Nephron (organoid): ENCODE data around the gene ATP6V0A1.

Experiments
- H3K27ac Mint-ChIP-seq, 3 experiments: 2 replicates each; pipeline ENCODE4 v1.8.0; 2020; ENCODE audit warnings: mixed read lengths in 3 of 3, mild to moderate bottlenecking in 2 of 3, moderate library complexity in 1 of 3
- H3K27me3 Mint-ChIP-seq: 2 replicates; pipeline ENCODE4 v1.8.0; 2021; ENCODE audit warnings: low read depth, mild to moderate bottlenecking, moderate library complexity, mixed read lengths
- H3K36me3 Mint-ChIP-seq: 2 replicates; pipeline ENCODE4 v1.8.0; 2020; ENCODE audit warnings: low read depth, mixed read lengths
- H3K4me1 Mint-ChIP-seq: 2 replicates; pipeline ENCODE4 v1.8.0; 2020; ENCODE audit warnings: mixed read lengths
- H3K4me3 Mint-ChIP-seq, 3 experiments: 2 replicates each; pipeline ENCODE4 v1.8.0; 2020; ENCODE audit warnings: mild to moderate bottlenecking in 3 of 3, mixed read lengths in 3 of 3, moderate library complexity in 2 of 3
- H3K9me3 Mint-ChIP-seq: 2 replicates; pipeline ENCODE4 v1.8.0; 2020; ENCODE audit warnings: mixed read lengths
- TF ChIP-seq, protein P1 (sequence below), 3 experiments: fragments of 200-600 bp; sonication (generic); IDR thresholded peaks; one replicate each; pipeline ENCODE4 v1.5.0; 2021; ENCODE audit warnings: antibody characterized with exemption in 3 of 3; ENCODE audit not compliant: unreplicated experiment in 3 of 3

Gene ATP6V0A1

DNA sequence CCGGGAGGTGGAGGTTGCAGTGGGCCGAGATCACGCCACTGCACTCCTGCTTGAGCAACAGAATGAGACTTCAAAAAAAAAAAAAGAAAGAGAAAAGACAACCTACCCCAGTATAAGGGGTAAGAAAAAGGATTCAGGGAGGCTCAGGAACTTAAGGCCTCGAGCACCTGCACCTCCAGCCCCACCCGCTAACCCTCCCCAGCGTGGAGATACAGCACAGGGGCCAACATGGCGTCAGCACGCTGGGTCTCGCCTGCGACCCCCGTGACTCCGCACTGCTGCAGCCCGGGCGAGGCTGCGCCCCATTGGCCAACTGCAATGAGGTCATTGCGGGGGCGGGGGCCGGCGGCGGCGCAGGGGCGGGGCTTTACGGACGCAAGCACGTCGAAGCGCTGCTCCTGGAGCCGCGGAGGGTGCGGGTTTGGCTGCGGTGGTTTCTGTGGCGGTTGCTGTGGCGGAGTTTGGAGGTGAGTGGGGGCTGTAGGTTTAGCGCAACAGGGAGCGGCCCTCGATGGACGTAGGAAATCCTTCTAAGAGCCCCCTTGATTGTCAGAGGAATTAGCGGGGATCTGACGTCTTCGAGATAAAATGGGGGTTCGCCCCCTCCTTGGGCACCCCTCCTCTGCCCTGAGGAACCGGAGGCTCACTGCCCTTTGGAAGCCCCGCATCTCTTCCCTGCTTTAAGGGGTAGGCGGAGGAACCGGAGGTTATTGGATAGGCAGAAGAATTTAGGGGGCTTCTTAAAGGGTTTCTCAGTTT, at the start of gene ATP6V0A1:
Gene ATP6V0A1 (plus strand): TSS at position 382 of the 759 bp plus-strand sequence. CDS start 2,017 bp downstream, outside the sequence.
- Mint-ChIP-seq H3K36me3 (peaks cover 13% of the 10 kb centered on the region), H3K4me3 (peak within 1 kb of the TSS; percentile 97 to 98 (median 98)), H3K9me3 (no peaks in the 10 kb centered on the region), H3K4me1 (peaks cover 38% of the 10 kb centered on the region), H3K27ac (peak within 1 kb of the TSS; percentile 73 to 90 (median 84)), H3K27me3 (no peaks in the 10 kb centered on the region)
- TF ChIP-seq, protein P1, sequence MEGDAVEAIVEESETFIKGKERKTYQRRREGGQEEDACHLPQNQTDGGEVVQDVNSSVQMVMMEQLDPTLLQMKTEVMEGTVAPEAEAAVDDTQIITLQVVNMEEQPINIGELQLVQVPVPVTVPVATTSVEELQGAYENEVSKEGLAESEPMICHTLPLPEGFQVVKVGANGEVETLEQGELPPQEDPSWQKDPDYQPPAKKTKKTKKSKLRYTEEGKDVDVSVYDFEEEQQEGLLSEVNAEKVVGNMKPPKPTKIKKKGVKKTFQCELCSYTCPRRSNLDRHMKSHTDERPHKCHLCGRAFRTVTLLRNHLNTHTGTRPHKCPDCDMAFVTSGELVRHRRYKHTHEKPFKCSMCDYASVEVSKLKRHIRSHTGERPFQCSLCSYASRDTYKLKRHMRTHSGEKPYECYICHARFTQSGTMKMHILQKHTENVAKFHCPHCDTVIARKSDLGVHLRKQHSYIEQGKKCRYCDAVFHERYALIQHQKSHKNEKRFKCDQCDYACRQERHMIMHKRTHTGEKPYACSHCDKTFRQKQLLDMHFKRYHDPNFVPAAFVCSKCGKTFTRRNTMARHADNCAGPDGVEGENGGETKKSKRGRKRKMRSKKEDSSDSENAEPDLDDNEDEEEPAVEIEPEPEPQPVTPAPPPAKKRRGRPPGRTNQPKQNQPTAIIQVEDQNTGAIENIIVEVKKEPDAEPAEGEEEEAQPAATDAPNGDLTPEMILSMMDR (IDR thresholded peaks at IDR 0.05; ENCODE audit: unreplicated experiment in 3 of 3): no peak

DNA sequence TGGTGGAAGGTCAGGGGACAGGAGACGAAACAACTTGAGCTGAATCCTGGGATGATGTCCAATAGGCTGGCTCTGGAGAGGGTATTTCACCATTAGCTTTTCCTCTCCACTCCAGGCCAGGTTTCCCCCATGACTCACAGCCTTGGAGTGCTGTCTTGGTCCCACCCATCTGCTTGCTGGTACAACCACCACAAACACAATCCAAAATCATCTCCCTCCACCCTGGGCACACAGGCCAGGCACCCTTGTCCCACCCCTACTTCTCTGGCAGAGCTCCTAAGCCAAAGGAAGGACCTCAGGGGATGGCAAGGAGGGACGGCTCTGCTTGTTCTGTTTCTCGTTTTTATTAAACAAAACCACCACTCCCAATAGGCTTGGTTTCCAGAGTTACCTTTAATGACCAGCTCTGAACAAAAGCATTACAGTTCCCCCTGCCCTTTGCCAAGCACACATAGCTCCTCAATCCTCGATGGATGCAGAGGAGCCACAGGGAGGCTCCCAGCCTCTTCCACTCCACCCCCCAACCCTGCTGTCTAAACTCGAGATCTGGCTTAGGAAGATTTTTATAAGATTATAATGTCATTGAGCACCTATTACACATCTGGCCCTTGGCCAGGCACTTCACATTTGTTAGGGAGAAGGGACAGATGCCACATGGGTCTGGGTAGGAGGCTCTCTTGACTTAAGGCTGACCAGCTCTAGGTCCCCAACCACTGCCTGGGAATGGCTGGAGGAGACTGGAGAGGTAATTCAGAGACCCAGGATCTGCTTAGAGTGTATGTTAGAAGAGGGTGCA, 49.0 kb upstream of the ATP6V0A1 start:
- Mint-ChIP-seq H3K27me3 (peaks cover 4% of the 10 kb centered on the region), H3K36me3 (no peaks in the 10 kb centered on the region)

DNA sequence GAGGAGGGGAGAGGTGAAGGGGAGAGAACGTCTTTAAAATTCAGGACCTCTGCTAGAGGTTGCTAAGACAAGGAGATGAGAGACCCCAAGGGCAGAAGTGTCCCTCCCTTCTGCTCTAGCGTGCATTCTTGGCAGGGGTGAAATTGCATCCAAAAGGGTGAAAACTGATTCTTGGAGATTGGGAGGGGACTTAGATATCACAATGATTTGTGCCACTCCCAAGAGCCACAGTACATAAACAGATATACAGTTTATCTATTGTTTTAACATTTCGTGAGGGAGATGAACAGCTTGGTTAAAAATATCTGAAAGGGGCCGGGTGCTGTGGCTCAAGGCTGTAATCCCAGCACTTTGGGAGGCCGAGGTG, 48.4 kb upstream of the ATP6V0A1 start:
- peak overlapping the region in 1 of 3 experiments; percentile 20 for H3K27ac Mint-ChIP-seq
- no peaks in the 10 kb centered on the region for H3K27me3 Mint-ChIP-seq
- peaks cover 45% of the 10 kb centered on the region for H3K4me1 Mint-ChIP-seq
- TF ChIP-seq, protein P1 (IDR thresholded peaks at IDR 0.05; ENCODE audit: unreplicated experiment in 3 of 3): no peak
- H3K9me3 Mint-ChIP-seq: no peaks in the 10 kb centered on the region
- H3K36me3 Mint-ChIP-seq: no peaks in the 10 kb centered on the region
- H3K4me3 Mint-ChIP-seq: no peak overlapping the region

More for the DNA sequence above, 49.0 kb upstream of the ATP6V0A1 start:
- Mint-ChIP-seq H3K4me3 (no peak overlapping the region), H3K9me3 (no peaks in the 10 kb centered on the region), H3K27ac (peak overlapping the region in 2 of 3 experiments; percentile 5 to 20), H3K4me1 (peaks cover 40% of the 10 kb centered on the region)
- TF ChIP-seq, protein P1 (IDR thresholded peaks at IDR 0.05; ENCODE audit: unreplicated experiment in 3 of 3): no peak

DNA sequence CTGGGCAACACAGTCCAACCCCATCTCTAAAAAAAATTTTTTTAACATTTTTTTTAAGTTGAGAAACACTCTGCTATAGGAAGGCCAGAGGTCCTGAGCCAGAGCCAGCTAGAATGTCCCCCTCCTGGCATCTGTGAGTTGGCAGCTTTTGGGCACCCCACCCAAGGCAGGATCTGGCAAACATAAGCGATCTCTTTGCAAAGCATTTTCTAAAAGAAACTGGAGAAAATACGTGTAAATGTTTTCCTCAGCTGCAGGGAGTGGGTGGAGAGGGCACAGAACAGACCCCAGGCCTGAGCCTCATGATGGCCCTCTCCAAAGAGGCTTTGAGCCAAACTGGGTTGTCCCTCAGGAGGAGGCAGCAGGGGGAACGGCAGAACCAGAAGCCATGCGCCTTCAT, 47.3 kb upstream of the ATP6V0A1 start:
- no peaks in the 10 kb centered on the region for H3K9me3 Mint-ChIP-seq
- H3K4me1 Mint-ChIP-seq: peaks cover 40% of the 10 kb centered on the region
- no peaks in the 10 kb centered on the region for H3K27me3 Mint-ChIP-seq
- H3K36me3 Mint-ChIP-seq: no peaks in the 10 kb centered on the region
- TF ChIP-seq, protein P1 (IDR thresholded peaks at IDR 0.05; ENCODE audit: unreplicated experiment in 3 of 3): no peak
- H3K4me3 Mint-ChIP-seq: no peak overlapping the region
- peak overlapping the region in 1 of 3 experiments; percentile 53 for H3K27ac Mint-ChIP-seq

DNA sequence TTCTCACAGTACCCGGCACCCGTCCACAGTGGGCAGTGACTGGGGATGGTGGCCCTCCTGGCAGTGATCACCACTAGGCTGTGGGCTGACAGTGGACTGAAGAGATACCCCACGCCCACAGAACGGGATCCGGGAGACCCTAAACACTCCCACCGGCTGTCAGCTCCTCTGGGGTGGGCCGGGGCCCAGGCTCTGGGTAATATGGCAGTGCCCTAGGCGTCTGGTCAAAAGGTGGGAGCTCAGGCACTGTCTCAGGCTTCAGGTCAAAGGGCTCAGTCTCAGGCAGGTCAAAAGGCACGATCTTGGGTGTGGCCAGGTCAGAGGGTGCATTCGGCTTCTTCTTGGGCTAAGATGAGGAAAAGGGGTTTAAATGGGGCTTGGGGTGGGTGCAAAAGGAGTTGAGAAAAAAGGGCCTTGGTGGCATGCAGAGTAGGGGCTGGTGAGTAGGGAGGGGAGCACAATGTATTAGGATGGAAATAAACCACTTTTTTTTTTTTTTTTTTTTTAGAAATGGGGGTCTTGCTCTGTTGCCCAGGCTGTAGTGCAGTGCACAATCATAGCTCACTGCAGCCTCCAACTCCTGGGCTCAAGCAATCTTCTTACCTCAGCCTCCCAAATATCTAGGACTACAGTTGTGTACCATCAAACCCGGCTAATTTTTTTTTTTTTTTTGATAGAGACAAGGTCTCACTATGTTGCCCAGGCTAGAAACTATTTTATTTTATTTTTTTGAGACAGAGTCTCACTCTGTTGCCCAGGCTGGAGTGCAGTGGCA, 46.6 kb upstream of the ATP6V0A1 start:
- peak overlapping the region in 1 of 3 experiments; percentile 53 for H3K27ac Mint-ChIP-seq
- peaks cover 34% of the 10 kb centered on the region for H3K4me1 Mint-ChIP-seq
- H3K27me3 Mint-ChIP-seq: no peaks in the 10 kb centered on the region
- H3K4me3 Mint-ChIP-seq: no peak overlapping the region
- no peaks in the 10 kb centered on the region for H3K36me3 Mint-ChIP-seq
- TF ChIP-seq, protein P1 (IDR thresholded peaks at IDR 0.05; ENCODE audit: unreplicated experiment in 3 of 3): no peak
- H3K9me3 Mint-ChIP-seq: no peaks in the 10 kb centered on the region
